Lung (tissue), 12 donors: ENCODE results near the gene TNFRSF1A. TPM values are rescaled to one million over a fixed set of nuclear protein-coding genes. Genes with fewer than 3 reads are reported as not detected.

ENCODE experiments used
- ATAC-seq: fragments of 200-7000 bp; cut with Tn5 transposase; one replicate; pipeline ENCODE4 v1.9.1; 2020; ENCODE audit warnings: moderate number of reproducible peaks; ENCODE audit not compliant: insufficient read depth, low FRiP score
- DNase-seq, 3 donors: peaks; one replicate each; pipeline ENCODE4 v3.0.0-alpha.2; 2013 to 2017
- H3K27ac ChIP-seq, 2 donors: one replicate each; pipeline ENCODE4 v1.5.1; 2013; ENCODE audit warnings: mild to moderate bottlenecking in 2 of 2, moderate library complexity in 2 of 2, control low read depth in 1 of 2, inconsistent platforms in 1 of 2, low read depth in 1 of 2, low read length in 1 of 2
- H3K27me3 ChIP-seq, 3 donors: one replicate each; pipeline ENCODE4 v1.5.1; 2013; ENCODE audit warnings: low read length in 2 of 3; ENCODE audit not compliant: control insufficient read depth in 3 of 3, insufficient read depth in 3 of 3
- H3K36me3 ChIP-seq, 4 donors: one replicate each; pipeline ENCODE4 v1.5.1; 2013; ENCODE audit warnings: low read length in 4 of 4, mild to moderate bottlenecking in 1 of 4, moderate library complexity in 1 of 4; ENCODE audit not compliant: control insufficient read depth in 4 of 4, insufficient read depth in 4 of 4
- H3K4me1 ChIP-seq, 5 donors: one replicate each; pipeline ENCODE4 v1.5.1; 2013; ENCODE audit warnings: low read length in 5 of 5, mild to moderate bottlenecking in 2 of 5, moderate library complexity in 1 of 5; ENCODE audit not compliant: control insufficient read depth in 5 of 5, insufficient read depth in 5 of 5
- H3K4me3 ChIP-seq: one replicate; pipeline ENCODE4 v1.5.1; 2013; ENCODE audit warnings: mild to moderate bottlenecking, control low read depth, moderate library complexity
- H3K9ac ChIP-seq, 2 donors: one replicate each; pipeline ENCODE4 v1.5.1; 2013; ENCODE audit warnings: low read length in 2 of 2, control low read depth in 1 of 2; ENCODE audit not compliant: insufficient read depth in 1 of 2
- H3K9me3 ChIP-seq, 4 donors: one replicate each; pipeline ENCODE4 v1.5.1; 2013; ENCODE audit warnings: low read length in 3 of 4, mild to moderate bottlenecking in 1 of 4, moderate library complexity in 1 of 4; ENCODE audit not compliant: control insufficient read depth in 4 of 4, insufficient read depth in 3 of 4
- WGBS, 2 donors: extraction: QIAGEN DNeasy Blood & Tissue Kit; methylation state at CpG; one replicate each; pipeline ENCODE4 v1.1.7; 2013; 5-methylcytosine and 5-hydroxymethylcytosine counted together
- polyA plus RNA-seq, 2 donors: library from polyadenylated mRNA; stranded (reverse); fragments of 200-250 nt; gene quantifications; one replicate each; pipeline ENCODE4 v1.2.1, GENCODE V29; 2013
- total RNA-seq, 2 donors: library from RNA; depleted of rRNA in 1 of 2; stranded (reverse); fragments of >200 nt in 1 of 2; gene quantifications; one replicate each; pipeline ENCODE4 v1.2.1, GENCODE V29; 2014 to 2021
- TF ChIP-seq, protein P1 (sequence below): IDR thresholded peaks from 2 replicates; pipeline ENCODE4 v1.5.1; 2012; ENCODE audit warnings: mild to moderate bottlenecking; ENCODE audit errors: control extremely low read depth, extremely low read depth
- donor health status: control.
- donor health status: control.
- donor health status: Bipolar disorder and iron deficiency.
- donor health status: healthy.
- donor health status: DM: yes; HTN: yes; CAD: no.

Gene TNFRSF1A
- total and polyA plus RNA-seq, 4 donors = 81.6 to 184 (median 178) TPM

DNA sequence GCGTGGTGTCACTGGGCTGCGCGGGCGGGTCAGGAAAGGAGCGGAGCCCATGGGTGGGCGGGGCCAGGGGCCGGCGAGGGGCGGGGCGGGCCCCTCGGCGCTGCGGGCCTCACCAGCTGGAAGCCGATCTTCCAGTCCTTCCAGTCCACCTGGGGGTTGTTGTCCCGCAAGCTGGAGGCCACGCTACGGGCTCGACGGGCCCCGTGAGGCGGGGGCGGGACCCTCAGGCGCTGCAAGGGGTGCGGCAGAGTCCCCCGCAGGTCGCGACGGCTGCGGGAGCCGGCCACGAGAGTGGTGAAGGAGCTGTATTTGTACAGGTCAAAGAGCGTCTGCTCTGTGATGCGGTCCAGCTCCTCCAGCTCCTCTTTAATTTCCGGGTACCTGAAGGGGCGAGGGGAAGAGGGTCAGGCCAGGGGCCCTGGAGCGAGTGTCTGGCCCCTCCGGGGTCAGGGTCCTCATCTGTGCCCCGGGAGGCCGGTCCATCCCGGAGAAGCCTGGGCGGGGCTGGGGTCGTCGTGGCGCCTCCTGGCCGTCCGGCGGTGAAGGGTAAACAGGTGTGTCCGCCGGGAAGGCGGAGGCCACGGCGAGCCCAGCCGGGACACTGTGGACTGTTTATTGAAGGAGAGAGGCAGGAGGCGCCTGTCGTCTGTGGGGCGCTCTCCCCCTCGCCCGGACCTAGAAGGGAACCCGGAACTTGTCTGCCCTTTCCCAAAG is 21.6 kb upstream of the TNFRSF1A start:
- H3K27me3 ChIP-seq = no peaks in the 10 kb centered on the region
- TF ChIP-seq, protein P1, sequence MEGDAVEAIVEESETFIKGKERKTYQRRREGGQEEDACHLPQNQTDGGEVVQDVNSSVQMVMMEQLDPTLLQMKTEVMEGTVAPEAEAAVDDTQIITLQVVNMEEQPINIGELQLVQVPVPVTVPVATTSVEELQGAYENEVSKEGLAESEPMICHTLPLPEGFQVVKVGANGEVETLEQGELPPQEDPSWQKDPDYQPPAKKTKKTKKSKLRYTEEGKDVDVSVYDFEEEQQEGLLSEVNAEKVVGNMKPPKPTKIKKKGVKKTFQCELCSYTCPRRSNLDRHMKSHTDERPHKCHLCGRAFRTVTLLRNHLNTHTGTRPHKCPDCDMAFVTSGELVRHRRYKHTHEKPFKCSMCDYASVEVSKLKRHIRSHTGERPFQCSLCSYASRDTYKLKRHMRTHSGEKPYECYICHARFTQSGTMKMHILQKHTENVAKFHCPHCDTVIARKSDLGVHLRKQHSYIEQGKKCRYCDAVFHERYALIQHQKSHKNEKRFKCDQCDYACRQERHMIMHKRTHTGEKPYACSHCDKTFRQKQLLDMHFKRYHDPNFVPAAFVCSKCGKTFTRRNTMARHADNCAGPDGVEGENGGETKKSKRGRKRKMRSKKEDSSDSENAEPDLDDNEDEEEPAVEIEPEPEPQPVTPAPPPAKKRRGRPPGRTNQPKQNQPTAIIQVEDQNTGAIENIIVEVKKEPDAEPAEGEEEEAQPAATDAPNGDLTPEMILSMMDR = no peak
- peak overlapping the region; percentile 52 for H3K4me3 ChIP-seq
- DNase-seq = peak; percentile 65 to 83 (median 78)
- peaks cover 0 to 2% (median 0%) of the 10 kb centered on the region in 4 donors for H3K36me3 ChIP-seq
- peaks cover 0 to 17% (median 7%) of the 10 kb centered on the region in 5 donors for H3K4me1 ChIP-seq
- H3K27ac ChIP-seq = peak overlapping the region; percentile 77 to 96
- no peaks in the 10 kb centered on the region for H3K9me3 ChIP-seq
- peak; percentile 86 for ATAC-seq
- whole genome bisulfite sequencing, 2 donors = 1 to 5% methylated on average over 51 to 59 of the region's 59 CpGs
- H3K9ac ChIP-seq = peak overlapping the region in 1 of 2 donors; percentile 32

DNA sequence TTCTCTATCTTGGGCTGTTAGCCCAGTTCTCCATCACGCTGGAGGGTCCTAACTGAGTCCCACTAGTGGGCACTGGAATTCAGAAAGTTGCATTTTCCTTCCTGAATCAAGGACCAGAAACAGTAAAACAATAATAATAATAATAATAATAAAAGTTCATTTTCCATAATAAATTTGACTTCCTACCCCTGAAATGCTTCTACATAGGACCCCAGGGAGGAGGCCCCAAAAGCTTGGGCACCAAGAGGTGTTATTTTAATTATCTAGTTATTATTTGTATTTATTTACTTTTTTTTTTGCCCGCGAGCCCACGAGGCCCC is 21.1 kb upstream of the TNFRSF1A start:
- Histone ChIP-seq H3K36me3 (peaks cover 0 to 2% (median 0%) of the 10 kb centered on the region in 4 donors), H3K27ac (no peak overlapping the region), H3K27me3 (no peaks in the 10 kb centered on the region), H3K9ac (no peak overlapping the region), H3K4me3 (no peak overlapping the region), H3K4me1 (peaks cover 0 to 15% (median 7%) of the 10 kb centered on the region in 5 donors), H3K9me3 (no peaks in the 10 kb centered on the region)
- 10 to 16% methylated on average over 4 of the region's 4 CpGs for WGBS, 2 donors
- DNase-seq = no peak
- ATAC-seq = no peak
- TF ChIP-seq, protein P1 = no peak

DNA sequence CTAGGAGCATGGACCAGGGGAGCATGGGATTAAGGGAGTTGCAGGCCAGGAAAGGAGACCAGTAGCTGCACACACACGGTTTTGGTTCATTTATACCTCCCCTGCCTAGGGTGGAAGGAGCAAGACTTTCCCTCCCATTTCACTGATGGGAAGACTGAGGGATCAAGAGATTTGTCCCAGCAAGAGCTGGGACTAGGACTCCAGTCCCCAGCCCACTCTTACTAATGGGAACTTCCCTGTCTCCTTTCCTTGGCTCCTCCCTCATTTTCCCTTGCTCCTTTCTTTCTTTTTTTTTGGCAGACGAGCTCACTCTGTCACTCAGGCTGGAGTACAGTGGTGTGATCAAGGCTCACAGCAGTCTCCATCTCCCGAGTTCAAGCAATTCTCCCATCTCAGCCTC is 20.5 kb upstream of the TNFRSF1A start:
- ATAC-seq (no peak), DNase-seq (no peak)
- WGBS, 2 donors = 58 to 62% methylated on average over 3 of the region's 3 CpGs
- H3K36me3 ChIP-seq = peaks cover 0 to 2% (median 0%) of the 10 kb centered on the region in 4 donors
- no peaks in the 10 kb centered on the region for H3K27me3 ChIP-seq
- TF ChIP-seq, protein P1 = no peak
- peak overlapping the region in 1 of 2 donors; percentile 91 for H3K27ac ChIP-seq
- no peak overlapping the region for H3K9ac ChIP-seq
- H3K4me3 ChIP-seq = no peak overlapping the region
- peaks cover 0 to 15% (median 7%) of the 10 kb centered on the region in 5 donors for H3K4me1 ChIP-seq
- no peaks in the 10 kb centered on the region for H3K9me3 ChIP-seq
